Stimulated activated naive CD4-positive, alpha-beta T cell (primary cell): ENCODE measurements around the gene HES7.
"Not testable (repeated sequence)": the region's sequence is repeated elsewhere in the genome, so short reads cannot be mapped to it uniquely, and the experiment has no call there.

ENCODE experiments used
- DNase-seq, 6 experiments: peaks; one replicate each; lab custom pipeline; 2025; lab: John Stamatoyannopoulos, UW

HES7 gene

DNA sequence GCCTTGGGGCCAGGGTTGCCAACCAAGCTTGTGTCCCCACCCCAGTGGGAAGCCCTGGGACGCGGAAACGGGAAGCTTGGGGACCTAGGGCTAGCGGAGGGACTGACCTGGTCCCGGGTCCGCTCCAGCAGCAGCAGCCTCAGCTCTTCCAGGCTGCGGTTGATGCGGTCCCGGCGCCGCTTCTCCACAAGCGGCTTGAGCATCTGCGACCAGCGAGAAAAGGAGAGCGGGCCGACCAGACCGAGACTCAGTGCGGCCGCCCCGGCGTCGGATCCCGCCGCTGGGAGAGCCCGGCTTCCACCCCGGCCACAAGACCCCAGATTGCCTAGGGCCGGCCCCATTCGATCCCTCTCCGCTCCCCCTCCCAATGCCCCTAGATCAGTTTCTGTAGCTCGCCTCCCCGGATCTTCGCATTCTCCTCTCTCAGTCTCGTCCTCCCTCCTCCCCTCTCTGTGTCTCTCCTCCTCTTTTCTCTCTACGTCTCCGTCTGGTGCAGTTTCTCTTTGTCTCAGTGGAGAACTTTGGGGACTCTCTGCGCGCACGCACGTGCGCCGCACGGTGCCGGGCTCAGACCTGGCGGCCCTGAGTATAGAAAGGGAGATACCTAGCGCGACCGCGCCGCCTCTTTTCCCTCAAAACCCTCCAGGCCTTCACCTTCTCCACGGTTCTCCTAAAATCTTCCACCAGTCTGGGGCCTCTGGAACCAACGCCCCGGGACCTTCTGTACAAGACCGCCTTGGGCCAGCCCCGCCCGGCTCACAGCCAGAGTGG, 797 bp downstream of the HES7 start:
- DNase-seq = peak in 4 of 6 experiments; percentile 23 to 63 (median 40)

- no peak for DNase-seq
Observed at GRCh38 chr17:8122422-8122923, 1.4 kb downstream of the HES7 start.

- DNase-seq = no peak
Observed at GRCh38 chr17:8121681-8122421, 2.1 kb downstream of the HES7 start.

DNA sequence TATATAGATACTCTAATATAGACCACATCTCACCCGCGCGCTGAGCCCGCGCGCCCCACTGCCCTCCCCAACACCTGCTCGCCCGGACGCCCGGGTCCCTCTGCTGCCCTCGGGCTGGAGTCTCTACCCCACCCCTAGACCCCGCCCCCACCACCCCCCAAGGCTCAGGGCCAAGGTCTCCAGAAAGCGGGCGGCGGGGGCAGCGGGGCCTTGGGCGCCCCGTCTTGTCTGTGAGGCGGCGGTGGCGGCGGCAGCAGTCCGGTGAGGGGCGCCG, 2.6 kb downstream of the HES7 start:
- DNase-seq = peak in 2 of 6 experiments; percentile 27 to 39

DNA sequence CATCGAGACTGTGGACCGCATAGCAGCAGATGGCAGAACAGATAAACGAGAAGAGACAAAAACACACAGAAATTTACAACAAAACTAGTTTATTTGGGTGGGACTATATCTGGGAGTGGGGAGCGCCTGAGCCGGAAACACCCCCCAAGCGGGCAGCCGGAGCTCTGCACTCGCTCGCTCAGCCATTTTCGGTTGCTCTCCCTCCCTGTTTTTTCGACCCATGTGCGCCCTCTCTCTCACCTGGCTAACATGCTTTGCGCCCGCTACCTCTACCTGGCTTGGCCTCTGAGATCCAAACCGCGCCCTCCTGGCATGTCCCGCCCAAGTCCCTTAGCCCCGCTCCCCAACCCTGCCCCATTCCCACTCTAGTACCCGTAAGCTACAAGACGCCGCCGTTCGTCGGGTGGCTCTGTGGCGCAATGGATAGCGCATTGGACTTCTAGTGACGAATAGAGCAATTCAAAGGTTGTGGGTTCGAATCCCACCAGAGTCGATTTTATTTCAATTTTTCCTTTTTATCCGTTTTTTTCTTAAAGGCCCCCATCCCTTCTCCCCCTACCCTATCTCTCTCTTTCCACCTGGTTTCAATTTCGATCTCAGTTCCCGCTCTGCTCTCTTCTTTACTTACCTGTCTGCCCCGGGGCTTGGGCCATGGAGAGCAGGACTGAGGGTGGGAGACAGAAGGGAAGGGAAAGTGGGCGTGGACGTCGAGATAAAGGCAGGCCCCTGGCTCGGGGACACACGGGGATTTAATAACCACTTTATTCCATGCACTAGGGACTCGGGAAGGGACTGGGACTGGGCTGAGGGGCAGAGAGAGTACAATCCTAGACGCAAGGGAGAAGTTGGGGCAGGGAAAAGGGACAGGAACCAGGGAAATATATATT, 3.1 kb downstream of the HES7 start:
- DNase-seq = peak in 5 of 6 experiments; percentile 65 to 80 (median 73)

DNA sequence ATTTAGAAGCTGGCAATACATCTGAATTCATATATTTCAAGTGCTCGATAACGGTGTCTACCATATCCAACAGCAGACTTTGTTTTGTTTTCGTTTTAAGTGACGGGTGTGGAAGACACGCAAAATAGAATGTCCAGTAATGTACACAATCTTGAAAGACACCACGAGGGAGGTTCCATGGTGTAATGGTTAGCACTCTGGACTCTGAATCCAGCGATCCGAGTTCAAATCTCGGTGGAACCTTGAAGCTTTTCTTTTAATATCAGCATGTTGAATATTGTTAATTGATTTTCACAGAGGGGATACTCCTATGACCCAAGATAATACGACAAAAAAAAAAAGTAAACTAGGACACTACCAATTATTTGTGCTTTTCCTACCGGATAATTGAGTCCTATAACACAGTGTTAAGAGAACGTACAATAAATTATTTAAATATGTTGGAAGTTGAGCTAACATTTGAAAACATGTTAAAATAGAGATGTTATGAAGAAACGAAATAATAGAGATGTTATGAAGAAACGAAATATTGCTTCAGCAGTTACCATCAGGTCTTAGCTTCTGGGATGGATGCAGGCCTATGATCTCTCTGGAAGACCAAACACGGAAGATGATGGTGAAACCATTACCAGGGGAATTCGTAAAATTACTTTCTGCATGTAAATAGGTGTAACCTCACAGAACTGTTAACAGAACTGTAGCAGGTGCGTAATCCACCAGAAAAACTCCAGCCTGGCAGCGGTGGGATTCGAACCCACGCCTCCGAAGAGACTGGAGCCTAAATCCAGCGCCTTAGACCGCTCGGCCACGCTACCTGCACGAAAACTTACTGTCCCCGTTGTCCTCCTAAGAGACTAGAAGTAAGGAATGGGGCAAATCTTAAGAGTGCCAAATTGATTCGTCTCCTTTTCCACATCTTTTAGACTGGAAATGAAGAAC, 4.1 kb downstream of the HES7 start:
- peak; percentile 74 to 95 (median 83) for DNase-seq

DNA sequence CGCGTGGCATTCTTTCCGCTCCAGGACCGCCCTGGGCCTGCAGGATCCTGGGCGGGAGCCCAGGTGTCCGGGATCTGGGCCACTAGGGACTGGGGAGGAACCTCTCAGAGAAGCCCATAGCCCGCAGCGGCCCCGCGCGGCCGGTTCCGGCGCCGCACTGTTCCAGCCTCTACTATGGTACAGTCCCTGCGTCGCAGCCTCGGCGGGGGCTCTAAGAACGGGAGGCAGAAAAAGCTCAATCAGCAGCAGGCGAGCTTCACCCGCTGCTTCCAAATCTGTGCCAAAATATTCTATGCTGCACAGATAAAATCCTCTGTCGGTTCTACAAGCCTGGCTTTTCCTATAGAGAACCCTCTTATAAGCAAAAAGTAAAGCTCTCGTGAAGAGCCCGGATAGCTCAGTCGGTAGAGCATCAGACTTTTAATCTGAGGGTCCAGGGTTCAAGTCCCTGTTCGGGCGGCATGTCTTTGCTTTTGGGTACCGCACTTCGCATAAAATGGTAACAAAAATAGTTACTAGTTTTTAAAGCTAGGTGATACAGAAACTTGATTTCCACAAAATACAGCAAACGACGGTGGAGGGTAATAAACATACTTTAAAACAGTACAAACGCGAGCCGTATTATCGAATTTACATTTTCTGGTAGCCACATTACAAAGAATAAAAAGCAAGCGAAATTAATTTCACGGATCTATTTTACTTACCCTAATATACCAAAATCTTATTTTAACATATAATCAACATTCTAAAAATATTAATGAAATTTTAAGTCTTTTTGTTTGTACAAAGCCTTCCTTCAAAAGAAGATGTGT, 4.9 kb downstream of the HES7 start:
- peak; percentile 80 to 94 (median 86) for DNase-seq

DNA sequence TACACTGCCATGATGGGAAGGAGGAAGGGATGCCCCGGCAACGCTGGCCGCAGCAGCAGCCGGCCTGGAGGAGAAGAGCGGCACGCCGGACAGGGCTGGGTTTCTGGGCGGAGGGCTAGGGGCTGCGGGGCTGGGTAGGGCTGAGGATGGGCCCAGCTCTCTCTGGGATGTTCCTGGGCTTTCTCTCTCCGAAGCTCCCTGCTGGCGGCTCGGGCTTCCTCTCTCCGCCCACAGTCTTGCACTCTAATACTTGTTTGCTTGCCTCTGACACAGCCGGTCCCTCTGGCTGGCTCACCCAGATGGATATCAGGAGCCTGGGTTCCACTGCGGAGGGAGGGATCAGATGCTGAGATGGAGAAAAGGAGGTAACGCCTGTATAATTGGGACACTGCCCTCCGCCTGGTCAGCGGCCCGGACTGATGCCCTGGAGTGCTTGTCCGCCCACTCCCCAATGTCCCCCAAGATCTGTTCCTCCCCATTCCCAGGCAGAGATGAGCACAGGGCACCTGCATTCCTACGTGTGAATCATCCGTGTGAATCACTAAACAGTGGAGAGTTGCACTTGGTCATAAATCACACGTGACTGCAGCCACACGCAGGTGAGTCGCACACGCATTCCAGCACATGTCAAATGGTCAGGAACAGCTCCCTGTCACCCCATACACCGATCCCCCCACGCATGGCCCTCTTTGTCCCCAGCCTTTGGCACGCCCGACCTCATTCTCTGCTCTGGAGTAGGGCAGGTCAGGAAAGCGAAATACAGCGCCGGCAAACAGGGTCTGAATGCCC, 5.7 kb downstream of the HES7 start, which contains the start of gene ALOXE3:
Gene ALOXE3, minus strand, starts transcription at position 535 of the 789 bp plus-strand sequence. Its CDS starts 524 bp downstream, at position 11.
- DNase-seq = no peak

DNA sequence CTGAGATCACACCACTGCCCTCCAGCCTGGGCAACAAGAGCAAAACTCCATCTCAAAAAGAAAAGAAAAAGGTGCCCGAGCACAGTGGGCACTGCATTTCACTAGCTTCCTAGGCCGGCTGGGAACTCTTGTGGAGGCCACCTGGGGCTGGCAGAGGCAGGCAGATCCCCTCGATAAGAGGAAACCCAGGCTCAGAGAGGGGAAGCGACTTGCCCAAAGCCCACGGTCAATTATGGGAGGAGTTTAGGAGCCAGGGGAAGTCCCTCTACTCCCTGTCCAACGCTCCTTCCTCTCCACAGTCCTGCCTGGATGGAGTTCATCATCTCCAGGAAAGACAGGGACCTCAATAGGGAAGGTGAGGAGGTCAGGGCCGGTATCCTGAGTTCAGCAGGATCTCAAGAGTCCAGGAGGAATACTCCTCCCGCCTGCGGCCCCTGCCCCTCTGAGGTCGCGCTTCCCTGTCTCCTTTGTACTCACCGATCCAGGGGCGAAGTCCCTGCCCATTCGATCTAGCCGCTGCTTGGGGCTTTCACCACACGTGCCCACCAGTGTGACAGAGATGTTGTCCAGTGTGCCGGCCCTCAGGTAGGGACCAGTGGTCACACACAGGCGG, 6.4 kb downstream of the HES7 start:
- DNase-seq = no peak

DNA sequence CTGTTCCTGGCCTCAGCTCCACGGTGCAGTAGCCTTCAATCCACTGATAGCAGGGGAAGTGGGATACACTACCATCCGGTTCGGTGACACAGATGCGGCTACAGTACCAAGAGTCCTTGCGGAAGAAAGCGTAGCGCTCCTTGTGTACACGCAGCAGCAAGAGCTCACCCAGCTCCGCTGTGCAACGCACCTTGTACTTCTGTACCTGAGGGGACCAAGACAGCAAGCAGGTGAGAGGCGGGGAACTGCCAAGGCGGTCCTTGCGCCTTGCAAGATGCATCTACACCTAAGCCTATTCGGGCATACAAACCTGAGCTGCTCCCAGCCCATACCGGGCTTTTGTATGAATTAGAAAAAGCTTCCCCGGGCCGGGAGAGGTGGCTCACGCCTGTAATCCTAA, 7.1 kb downstream of the HES7 start:
- DNase-seq = no peak

GRCh38 chr17:8110907-8111306, 13.0 kb downstream of the HES7 start:
- no peak for DNase-seq

GRCh38 chr17:8110456-8110804, 13.5 kb downstream of the HES7 start:
- DNase-seq = no peak

GRCh38 chr17:8109661-8110455, 14.0 kb downstream of the HES7 start:
- DNase-seq = peak; percentile 71 to 91 (median 78)

GRCh38 chr17:8108972-8109660, 14.8 kb downstream of the HES7 start:
- no peak for DNase-seq

- DNase-seq = not testable (repeated sequence)
Observed at GRCh38 chr17:8106980-8107379, 16.9 kb downstream of the HES7 start.

DNA sequence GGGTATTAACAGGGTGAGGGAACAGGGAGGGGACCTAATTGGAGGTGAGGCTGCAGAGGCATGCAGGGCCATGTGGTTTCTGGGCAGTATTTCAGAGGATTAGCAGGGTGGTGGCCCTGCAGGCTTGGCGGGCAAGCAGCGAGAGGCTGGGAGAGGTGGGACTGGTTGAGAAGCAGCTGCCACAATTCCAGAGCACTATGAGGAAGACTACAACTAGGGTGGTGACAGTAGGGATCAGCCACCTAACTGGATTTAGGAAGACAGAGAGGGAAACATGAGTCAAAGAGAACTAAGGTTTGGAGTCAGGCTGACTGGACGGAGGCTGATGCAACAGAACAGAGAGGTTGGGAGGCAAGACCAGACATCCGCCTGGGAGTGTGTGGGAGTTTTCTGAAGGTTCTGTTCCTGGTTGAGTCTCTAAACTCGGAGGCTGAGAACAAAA, 17.9 kb downstream of the HES7 start:
- no peak for DNase-seq

DNA sequence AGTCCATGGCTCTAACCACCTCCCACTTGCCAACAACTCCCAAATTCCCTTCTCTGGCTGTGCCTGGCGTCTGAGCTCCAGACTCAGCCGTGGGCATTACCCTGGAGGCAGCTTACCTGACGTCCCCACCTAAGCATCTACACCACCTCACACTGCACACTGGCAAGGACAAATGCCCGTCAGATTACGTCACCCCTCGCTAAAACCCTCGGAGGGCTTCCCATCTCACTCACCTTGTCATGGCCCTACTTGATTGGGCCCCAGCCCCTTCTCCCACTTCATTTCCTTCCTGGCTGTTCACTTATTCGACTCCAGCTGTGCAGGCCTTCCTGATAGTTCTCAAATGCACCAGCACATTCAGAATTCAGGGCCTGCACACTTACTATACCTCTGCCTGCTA, 19.0 kb downstream of the HES7 start:
- no peak for DNase-seq

DNA sequence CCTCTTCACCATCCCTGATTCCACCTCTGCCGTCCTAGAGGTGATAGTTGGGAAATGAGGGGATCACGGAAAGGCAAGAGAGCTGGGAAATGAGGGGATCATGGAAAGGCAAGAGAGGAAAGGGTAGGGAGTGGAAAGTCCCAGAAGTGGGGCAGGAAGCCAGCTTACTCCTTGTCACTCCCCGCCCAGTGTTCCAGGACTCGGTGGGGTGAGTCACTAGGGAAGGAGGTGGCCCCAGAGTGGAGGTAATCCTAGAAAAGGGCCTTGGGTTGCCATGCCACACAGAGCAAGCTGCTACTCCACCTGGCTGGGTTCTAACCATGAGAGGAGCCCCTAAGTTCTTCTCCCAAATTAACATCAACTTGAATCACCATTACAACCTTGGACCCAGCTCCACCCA, 20.4 kb downstream of the HES7 start:
- DNase-seq = no peak
